Measurements from ENCODE around the gene TBC1D10A.

Gene TBC1D10A, protein sequence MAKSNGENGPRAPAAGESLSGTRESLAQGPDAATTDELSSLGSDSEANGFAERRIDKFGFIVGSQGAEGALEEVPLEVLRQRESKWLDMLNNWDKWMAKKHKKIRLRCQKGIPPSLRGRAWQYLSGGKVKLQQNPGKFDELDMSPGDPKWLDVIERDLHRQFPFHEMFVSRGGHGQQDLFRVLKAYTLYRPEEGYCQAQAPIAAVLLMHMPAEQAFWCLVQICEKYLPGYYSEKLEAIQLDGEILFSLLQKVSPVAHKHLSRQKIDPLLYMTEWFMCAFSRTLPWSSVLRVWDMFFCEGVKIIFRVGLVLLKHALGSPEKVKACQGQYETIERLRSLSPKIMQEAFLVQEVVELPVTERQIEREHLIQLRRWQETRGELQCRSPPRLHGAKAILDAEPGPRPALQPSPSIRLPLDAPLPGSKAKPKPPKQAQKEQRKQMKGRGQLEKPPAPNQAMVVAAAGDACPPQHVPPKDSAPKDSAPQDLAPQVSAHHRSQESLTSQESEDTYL

DNA sequence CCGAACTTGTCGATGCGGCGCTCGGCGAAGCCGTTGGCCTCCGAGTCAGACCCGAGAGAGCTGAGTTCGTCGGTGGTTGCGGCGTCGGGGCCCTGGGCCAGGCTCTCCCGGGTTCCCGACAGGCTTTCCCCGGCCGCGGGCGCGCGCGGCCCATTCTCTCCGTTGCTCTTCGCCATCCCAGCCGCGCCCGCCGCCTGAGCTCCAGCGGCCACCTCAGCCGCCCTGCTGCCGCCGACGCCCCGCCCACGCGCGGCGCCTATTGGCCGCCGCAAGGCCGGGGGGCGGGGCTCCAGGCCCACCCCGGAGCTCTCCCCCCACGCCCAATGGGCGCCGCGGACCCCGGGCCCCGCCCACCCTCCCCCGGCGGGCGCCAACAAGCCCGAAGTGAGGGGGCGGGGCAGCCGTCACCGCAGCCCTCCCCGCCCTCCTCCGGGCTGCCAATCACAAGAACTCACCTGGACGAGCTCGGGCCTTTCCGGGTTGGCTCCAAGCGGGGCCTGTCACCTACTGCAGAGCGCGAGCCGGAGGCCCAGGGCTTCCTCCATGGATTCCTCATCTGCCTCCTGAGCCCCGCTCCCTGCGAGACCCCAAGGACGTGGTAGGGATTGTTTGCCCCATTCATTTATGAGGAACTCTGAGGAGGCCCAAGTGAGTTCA is at the start of gene TBC1D10A:
TBC1D10A (minus strand) TSS at position 236 of the 657 bp plus-strand sequence; CDS start at position 176, 60 bp downstream.
- peak; percentile 96 for DNase-seq

DNA sequence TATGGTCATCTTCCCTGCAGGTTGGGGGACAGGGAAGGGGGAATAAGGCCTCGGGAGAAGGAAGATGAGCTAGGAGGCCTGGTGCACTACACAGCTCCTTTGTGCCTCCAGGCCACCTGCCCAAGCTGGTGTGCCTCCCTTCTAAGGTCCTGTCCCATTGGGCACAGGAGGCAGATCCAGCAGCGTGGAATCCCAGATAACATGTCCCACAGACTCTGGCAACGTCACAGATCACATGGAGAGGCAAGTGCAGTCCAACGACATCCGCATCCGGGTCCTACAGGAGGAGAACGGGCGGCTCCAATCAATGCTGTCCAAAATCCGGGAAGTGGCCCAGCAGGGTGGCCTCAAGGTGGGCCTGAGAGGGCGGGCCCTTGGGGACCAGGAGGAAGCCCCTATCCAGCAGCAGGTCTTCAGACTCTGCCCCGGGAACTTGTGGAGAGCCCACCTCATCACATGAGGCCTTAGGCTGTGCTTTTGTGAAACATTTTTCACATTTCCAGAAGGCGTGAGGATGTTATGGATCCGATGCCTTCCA is 48.6 kb upstream of the TBC1D10A start:
- DNase-seq: no peak

DNA sequence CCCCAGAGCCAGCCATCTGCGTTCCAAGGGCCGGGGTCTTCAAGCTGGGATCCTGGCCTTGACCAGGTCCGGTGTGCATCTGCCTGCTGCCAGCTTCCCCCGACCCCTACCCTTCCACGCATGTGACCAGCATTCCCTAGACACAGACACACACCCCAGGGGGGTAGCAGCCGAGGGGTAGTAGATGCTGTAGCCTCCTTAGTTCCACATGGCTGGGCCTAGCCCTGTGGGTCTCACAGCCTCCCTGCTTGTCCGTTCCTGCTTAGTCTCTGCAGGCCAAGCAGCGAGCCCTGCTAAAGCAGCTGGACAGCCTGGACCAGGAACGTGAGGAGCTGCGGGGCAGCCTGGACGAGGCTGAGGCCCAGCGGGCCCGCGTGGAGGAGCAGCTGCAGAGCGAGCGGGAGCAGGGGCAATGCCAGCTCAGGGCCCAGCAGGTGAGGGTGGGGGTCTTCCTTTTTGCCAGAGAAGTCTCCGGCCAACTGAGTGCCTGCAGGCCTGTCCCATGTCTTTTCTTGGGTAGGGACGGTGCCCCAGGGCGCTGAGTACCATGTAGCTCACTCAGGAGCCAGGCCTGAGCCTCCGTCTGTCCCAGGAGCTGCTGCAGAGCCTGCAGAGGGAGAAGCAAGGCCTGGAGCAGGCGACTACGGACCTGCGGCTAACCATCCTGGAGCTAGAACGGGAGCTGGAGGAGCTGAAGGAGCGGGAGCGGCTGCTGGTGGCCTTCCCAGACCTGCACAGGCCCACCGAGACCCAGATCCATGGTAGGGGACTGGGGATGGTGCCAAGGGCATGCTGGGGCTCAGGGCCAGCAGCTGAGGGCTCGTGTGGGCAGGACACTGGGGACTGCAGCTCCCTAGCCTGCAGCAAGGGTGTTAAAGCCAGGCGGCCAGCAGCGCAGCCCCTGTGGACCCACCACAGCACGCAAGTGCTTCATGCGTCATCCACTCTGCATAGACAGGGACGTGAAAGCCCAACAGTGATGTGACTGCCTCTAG is 46.9 kb upstream of the TBC1D10A start:
- no peak for DNase-seq

DNA sequence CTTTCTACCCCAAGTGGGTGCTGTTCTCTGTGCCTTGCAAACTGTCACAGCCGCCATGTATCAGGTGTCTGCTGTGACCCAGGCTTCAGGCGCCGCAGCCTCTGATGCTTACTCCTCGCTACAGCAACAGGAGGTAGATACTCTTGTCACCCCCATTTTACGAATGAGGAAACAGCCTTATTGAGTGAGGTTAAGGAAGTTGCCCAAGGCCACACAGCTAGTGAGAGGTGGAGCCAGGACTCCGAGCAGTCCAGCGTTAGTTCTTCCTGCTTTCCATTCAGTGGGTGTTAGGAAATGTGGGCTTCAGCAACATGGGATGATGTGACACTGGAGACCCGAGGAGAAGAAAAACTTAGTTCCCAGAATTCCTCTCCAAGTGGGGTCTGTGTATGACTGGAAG is 46.2 kb upstream of the TBC1D10A start:
- no peak for DNase-seq

DNA sequence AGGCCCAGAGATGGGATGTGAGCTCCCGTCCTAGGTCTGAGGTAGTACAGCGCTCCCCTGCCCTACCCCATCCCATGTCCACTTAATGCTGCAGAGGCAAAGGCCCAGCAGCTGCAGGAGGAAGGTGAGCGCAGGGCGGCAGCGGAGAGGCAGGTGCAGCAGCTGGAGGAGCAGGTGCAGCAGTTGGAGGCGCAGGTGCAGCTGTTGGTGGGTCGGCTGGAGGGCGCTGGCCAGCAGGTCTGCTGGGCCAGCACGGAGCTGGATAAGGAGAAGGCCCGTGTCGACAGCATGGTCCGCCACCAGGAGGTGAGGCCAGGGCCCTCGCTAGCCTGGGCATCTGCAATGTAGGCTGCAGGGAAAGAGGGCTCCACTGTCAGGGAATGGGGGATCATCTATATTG is 45.2 kb upstream of the TBC1D10A start:
- no peak for DNase-seq

DNA sequence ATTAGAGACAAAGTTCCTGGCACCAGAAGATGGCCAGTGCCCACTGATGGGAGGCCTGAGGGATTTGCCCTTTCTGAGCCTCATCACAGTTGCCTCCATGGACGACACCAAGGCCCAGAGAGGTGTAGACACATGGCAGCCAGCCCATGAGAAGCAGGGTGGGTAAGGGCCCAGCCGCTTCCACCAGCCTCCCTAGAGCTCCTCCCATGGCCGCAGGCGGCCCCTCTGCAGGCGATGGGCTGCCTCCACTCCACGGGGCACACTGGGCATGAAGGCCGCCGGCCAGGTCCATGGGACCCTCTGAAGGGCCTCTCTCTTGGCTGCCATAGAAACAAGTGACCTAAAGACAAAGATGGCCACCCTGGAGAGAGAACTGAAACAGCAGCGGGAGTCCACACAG is 44.6 kb upstream of the TBC1D10A start:
- no peak for DNase-seq

DNA sequence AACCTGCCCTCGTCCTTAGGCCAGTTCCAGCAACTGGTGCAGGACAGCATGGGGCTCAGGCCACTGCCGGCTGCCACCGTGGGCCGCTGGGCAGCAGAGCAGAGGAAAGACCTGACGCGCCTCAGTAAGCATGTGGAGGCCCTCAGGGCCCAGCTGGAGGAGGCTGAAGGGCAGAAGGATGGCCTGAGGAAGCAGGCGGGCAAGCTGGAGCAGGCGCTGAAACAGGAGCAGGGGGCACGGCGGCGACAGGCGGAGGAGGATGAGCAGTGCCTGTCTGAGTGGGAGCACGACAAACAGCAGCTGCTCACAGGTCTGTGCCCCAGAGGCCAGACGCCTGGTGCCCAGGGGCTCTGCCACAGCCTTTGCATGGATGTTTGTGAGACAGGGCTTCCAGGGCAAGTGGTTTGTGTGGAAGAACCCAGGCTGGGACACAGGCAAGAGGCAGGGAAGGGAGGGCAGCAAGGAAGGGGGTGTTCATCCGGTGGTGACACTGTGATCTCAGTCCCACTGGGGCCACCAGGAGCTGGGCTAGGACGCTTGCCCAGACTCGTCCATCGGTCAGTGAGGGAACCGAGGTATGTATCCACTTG is 44.0 kb upstream of the TBC1D10A start:
- no peak for DNase-seq

DNA sequence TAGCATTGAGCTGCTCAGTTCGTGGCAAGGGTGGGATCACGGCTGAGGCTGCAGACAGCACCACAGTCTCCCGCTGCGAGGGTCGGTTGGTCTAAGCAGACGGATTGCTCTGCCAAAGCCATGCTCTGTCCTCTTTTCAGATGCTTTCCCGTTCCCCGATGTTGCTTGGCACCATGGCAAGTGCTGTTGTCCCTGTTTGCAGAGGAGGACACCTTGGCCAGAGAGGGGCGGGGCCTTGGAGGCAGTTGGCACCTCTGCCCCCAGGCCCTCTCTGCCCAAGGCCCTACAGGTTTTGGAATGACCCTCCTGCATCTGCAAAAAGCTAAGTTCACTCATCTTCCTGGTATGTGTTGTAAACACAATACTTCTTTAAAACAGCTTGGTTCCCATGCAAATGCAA is 41.7 kb upstream of the TBC1D10A start:
- DNase-seq: no peak

DNA sequence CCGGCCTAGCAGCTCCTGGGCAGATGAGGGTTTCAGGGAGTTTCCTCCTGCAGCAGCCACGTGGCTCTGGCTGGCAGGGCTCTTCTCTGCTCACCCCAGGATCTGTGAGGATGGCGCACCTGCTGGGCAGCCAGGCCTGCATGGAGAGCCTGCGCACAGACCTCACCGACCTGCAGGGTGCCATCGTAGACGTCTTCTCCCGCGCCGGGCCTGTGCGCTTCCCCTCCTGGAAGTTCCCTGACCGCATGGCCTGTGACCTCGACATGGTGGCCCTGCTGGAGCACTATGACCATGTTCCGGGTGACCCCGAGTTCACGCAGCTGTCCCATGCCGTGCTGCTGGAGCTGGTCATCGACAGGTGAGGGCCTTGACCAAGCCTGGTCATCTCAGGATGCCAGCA is 39.1 kb upstream of the TBC1D10A start:
- DNase-seq: no peak

DNA sequence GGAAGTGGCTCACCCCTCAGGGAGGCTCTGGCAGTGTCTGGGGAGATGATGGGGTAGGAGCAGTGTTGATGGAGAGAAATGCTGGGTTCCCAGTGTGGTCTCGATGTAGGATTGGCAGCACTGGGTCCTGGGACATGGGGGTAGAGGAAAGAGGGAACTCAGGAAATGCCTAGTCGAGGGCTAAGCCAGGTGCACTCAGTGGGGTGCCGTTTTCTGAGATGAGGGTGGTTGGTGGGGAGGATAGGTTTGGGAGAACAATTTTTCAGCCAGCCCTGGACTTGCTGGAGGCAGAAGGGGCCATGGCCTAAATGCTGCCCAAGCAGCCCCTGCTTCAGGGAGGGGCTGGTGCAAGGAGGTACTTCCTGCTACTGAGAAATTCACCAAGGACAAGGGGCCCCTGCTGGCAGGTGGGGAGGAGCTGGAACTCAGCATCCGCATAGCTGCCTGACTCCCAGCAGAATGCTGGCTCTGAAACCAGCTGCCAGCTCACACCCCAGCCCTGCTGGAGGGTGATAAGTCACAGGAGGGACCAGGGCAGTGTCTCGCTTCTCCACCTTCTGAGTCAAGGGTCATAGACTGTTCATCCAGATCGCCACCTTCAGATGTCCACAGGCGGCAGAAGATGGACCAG is 36.0 kb upstream of the TBC1D10A start:
- no peak for DNase-seq

DNA sequence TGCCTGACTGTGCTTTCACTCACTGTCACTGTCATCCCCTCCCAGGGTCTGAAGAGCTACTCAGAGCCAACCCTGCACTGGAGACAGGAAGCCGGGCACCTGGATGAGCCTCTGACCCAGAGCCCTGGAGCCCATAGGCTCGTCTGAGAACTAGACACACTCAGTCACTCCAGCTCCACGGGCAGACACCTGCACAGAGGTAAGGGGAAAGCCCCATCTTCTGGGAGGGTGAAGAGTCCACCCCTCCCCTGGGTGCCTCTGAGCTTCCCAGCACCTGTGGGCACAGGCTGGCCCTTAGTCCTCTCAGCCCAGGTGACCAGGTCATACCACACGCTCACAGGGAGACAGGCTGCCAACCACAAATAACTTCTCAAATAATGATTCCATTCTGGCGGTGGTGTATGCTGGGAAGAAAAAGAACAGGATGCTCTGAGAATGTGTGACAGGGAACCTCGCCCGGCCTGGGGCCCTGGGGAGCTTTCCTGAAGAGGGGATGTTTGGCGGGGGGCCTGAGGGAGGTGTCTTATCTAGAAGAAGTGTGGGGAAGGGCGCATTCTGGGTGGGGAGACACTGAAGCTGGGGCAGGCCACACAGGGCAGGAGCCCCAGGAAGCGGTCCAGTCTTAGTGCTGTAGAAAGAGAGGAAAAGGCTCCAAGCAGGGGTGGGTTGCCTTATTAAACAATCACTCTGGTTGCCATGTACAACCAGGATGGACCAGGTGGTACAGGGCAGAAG is 35.3 kb upstream of the TBC1D10A start:
- no peak for DNase-seq

DNA sequence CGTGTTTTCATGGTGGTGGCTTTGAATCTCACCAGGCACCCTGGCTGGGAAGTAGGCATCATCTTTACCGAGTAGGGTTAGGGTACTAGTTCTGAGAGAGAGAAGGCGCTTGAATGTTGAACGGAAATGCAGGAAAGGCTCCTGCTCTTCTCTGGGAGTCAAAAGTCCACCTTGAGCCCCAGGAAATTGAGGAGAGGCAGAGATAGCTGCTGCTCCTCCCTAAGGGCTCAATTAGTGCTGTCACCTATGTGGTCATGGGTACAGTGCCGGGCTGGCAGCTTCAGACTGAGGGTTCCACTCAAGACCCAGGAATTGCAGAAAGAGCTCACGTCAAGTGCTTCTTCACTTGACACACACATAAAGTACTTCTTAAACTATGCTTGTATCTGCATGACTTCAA is 31.8 kb upstream of the TBC1D10A start:
- DNase-seq: no peak

DNA sequence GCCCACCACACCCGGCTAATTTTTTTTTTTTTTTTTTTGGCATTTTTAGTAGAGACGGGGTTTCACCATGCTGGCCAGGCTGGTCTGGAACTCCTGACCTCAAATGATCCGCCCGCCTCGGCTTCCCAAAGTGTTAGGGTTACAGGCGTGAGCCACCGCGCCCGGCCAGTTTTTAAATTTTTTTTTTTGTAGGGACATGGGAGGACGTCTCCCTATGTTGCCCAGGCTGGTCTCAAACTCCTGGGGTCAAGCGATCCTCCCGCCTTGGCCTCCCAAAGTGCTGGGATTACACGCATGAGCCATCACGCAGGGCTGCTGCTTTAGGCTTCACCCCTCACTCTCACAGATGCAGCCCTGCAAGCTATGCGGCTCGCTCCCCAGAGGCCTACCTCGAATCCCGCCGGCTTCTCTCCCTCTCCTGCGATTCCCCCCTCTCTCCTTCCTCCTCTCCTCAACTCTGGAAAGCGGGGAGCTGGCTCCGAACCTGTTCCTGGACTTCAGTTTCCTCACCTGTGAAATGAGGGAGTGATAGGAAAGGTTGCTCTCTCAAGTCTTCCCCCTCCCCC is 31.0 kb upstream of the TBC1D10A start:
- DNase-seq: no peak

DNA sequence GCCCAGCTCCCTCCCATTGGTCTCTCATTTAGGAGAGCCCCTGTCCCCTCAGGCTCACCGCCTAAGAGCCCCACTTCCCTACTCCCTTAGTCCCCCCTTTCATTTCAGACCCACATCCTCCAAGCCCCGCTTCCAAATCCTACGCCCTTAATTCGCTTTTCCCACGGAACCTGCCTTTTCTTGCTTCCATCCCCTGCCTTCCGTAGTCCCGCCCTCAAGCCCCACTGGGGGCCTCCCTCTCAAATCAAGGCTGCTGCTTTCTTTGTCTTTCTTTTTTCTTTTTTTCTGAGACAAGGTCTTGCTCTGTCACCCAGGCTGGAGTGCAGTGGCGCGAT is 30.5 kb upstream of the TBC1D10A start:
- DNase-seq: no peak

DNA sequence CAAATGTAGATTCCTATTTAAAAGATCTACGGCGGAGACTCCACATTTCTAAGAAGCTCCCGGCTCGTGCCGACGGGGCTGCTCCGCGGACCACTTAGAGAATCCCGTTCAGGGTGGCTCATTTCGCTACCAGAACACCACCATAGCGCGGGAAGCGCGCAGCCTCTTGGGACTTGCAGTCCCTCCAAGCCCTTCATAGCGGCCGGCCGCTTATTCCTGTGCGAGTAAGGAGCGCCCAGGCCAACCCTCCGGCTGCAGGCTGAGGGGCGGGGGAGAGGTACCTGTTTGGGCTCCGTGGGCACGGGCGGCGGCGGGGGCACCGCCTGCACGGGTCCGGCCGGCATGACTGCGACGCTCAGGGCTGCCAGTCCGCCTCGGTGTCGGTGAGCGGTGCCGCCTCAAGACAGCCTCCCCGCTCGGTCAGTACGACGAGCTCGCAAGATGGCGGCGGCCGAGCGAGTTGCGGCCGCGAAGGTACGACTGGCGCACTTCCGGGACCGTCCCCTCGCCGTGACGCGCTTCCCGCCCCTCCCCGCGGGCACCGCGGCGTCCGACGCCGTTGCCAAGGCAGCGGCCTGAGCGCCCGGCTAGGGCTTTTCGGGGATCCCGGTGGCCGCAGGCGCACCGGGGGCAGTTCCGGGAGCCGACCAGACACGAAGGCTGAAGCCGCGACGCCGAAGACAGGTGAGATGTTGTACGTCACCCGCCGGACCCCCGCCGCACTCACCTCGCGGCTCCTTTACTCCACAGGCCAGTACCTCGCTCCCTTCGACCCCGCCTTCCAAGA is 29.9 kb upstream of the TBC1D10A start, which contains the start of the genes CCDC157 and SF3A1:
CCDC157 (plus strand) TSS at position 559 of the 787 bp plus-strand sequence. CDS start 8,994 bp downstream, outside the sequence.
SF3A1 (minus strand) TSS at position 446 of the 787 bp plus-strand sequence; CDS start at position 344, 102 bp downstream.
- DNase-seq: peak; percentile 85

DNA sequence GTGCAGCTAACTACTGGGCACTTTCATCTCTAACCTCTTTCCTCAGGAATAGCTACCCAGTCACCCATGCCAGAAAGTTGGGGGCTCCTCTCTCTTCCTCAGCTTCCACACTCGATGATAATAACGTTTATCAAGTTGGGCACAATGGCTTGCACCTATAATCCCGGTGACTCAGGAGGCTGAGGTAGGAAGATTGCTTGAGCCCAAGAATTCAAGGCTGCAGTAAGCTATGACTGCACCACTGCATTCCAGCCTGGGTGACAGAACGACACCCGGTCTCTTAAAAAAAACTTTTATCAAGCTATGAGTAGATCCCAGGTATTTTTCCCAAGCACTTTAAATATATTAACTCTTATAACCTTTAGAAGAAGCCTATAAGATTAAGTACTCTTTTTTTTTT is 27.9 kb upstream of the TBC1D10A start:
- DNase-seq: no peak

DNA sequence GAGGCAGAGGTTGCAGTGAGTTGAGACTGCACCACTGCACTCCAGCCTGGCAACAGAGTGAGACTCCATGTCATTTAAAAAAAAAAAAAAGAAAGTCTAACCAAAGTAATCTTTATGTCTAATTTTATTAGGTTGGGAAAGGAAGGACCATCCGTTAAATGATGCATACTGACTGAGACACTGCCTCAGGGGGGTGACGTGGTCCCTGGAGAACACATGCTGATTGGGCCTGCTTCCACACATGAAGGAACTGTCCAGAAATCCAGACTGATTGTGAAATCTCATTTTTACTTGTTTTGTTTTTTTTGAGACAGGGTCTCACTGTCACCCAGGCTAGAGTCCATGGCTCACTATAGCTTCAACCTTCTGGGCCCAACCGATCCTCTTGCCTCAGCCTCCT is 24.5 kb upstream of the TBC1D10A start:
- DNase-seq: no peak

DNA sequence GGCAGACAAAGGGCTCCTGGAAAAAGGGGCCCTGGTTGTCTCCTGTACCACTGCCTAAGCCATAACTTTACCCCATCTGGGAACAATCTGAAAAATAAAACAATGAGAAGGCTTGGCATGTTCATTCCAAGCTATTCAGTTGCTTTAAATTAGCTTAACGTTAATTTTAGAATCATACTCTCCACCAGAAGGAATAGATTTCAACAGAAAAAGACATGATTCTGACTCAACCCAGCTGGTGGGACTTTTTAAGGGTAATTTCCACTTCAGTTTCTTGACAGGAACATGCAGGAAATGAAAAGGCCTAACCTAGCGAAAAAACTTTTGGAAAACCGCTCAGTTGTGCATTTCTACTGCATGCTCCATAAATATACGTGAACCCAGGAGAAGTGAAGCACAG is 22.1 kb upstream of the TBC1D10A start:
- no peak for DNase-seq

DNA sequence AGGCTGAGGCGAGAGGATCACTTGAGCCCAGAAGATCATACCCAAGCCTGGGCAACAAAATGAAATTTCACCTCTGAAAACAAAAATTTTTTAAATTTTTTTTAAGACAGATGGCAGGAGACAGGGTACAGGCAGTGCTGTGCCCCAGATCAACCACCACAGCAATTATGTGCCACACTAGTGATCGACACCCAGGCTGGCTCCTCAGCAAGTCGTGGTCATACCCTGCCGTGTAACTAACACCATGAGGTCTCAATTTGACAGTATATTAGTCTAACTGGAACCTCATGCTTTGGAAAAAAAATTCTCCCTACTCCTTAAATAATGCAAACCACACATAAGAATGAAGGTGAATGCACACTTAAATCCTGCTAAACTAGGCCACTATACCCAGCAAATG is 21.7 kb upstream of the TBC1D10A start:
- no peak for DNase-seq

All from CD4-positive, alpha-beta T cell treated with Interferon gamma for 1 hour (primary cell).